Fibroblast of skin of right biceps (primary cell): ENCODE measurements around the gene COL5A2.

Experiments used
- DNase-seq: peaks from one replicate; pipeline ENCODE4 v3.0.0-alpha.2; 2013

The COL5A2 gene

GRCh38 chr2:188983427-188984064, 196.0 kb downstream of the COL5A2 start:
- peak; percentile 86 for DNase-seq
